ENCODE data around the gene KCNQ2.

GRCh38 chr20:63396300-63396699 lies 76.2 kb downstream of the KCNQ2 start:
- TF ChIP-seq ZNF565 (CRISPR knock-in tag; conservative IDR thresholded peaks at IDR 0.05; ENCODE audit: low read depth) (no peak), ZNF70 (CRISPR knock-in tag; IDR thresholded peaks at IDR 0.05) (no peak), POU6F1 (CRISPR knock-in tag; IDR thresholded peaks at IDR 0.05; ENCODE audit: borderline replicate concordance, low read depth) (no peak), ESRRG (CRISPR knock-in tag; IDR thresholded peaks at IDR 0.05) (no peak), TCF4 (CRISPR knock-in tag; IDR thresholded peaks at IDR 0.05; ENCODE audit: borderline replicate concordance) (no peak), GLIS3 (CRISPR knock-in tag; IDR thresholded peaks at IDR 0.05) (no peak), RARB (CRISPR knock-in tag; IDR thresholded peaks at IDR 0.05) (no peak), ARNTL (CRISPR knock-in tag; IDR thresholded peaks at IDR 0.05; ENCODE audit: borderline replicate concordance, low read depth) (no peak)

Data from SK-N-SH treated with all-trans-retinoic acid at 6 μM for 48 hours (cell line).